IMR-90 (cell line): ENCODE results near the gene ANTXRL. TPM values are rescaled to one million over a fixed set of nuclear protein-coding genes. Genes with fewer than 3 reads are reported as not detected.

Source experiments
- ATAC-seq: fragments of 200-7000 bp; cut with Tn5 transposase; 2 replicates; pipeline ENCODE4 v1.9.1; 2020; ENCODE audit warnings: low read depth, mild to moderate bottlenecking, moderate library complexity
- BruUV-seq: library from RNA; stranded (reverse); fragments of 400-500 nt; replicated peaks from 2 replicates; lab custom pipeline; 2021; lab: Mats Ljungman, UMichigan
- CTCF ChIA-PET: fragments of 300-600 bp; formaldehyde crosslinking; extraction: SDS; loops from one replicate; lab custom pipeline; 2021; ENCODE audit warnings: antibody characterized with exemption; lab: Yijun Ruan, JAX
- POLR2A ChIA-PET: fragments of 300-600 bp; sonication (Branson Sonifier 250); formaldehyde crosslinking; loops from one replicate; lab custom pipeline; 2022; ENCODE audit warnings: antibody characterized with exemption; ENCODE audit not compliant: unreplicated experiment; lab: Charles Lee
- DNase-seq: peaks from one replicate; pipeline ENCODE4 v3.0.0; 2013
- H2AFZ ChIP-seq: replicated peaks from 2 replicates; pipeline ENCODE3; 2013; ENCODE audit warnings: low read length, mild to moderate bottlenecking; ENCODE audit not compliant: poor library complexity
- H2AK5ac ChIP-seq: 2 replicates; pipeline ENCODE4 v1.6.1; 2013; ENCODE audit warnings: low read depth, low read length, inconsistent platforms
- H2AK9ac ChIP-seq: replicated peaks from 2 replicates; pipeline ENCODE3; 2013; ENCODE audit warnings: mild to moderate bottlenecking, low read depth, low read length, moderate library complexity; ENCODE audit not compliant: poor library complexity
- H2BK120ac ChIP-seq: 2 replicates; pipeline ENCODE4 v1.6.1; 2013; ENCODE audit warnings: low read depth, low read length, inconsistent platforms
- H2BK15ac ChIP-seq: 3 replicates; pipeline ENCODE4 v1.6.1; 2013; ENCODE audit warnings: low read depth, low read length, inconsistent platforms
- H2BK20ac ChIP-seq: 2 replicates; pipeline ENCODE4 v1.6.1; 2013; ENCODE audit warnings: low read depth, mild to moderate bottlenecking, inconsistent platforms, low read length, moderate library complexity
- H2BK5ac ChIP-seq: 2 replicates; pipeline ENCODE4 v1.6.1; 2013; ENCODE audit warnings: mild to moderate bottlenecking, low read depth, low read length, inconsistent platforms; ENCODE audit not compliant: poor library complexity, severe bottlenecking
- H3K14ac ChIP-seq: replicated peaks from 2 replicates; pipeline ENCODE4 v1.6.1; 2013; ENCODE audit warnings: low read depth, low read length, inconsistent platforms
- H3K18ac ChIP-seq: 2 replicates; pipeline ENCODE4 v1.6.1; 2013; ENCODE audit warnings: low read depth, low read length, control low read depth
- H3K23ac ChIP-seq: 2 replicates; pipeline ENCODE4 v1.6.1; 2013; ENCODE audit warnings: low read depth, low read length, inconsistent platforms
- H3K27ac ChIP-seq: 2 replicates; pipeline ENCODE4 v1.5.1; 2013; ENCODE audit warnings: mild to moderate bottlenecking, control low read depth, low read length; ENCODE audit not compliant: insufficient read depth
- H3K27me3 ChIP-seq: 2 replicates; pipeline ENCODE4 v1.6.1; 2013; ENCODE audit warnings: low read length; ENCODE audit not compliant: control insufficient read depth, insufficient read depth
- H3K36me3 ChIP-seq: 2 replicates; pipeline ENCODE4 v1.6.1; 2013; ENCODE audit warnings: low read length, mixed read lengths; ENCODE audit not compliant: control insufficient read depth, insufficient read depth
- H3K4ac ChIP-seq: 2 replicates; pipeline ENCODE4 v1.6.1; 2013; ENCODE audit warnings: low read depth, low read length, inconsistent platforms
- H3K4me1 ChIP-seq: 2 replicates; pipeline ENCODE4 v1.6.1; 2013; ENCODE audit warnings: low read length, mixed read lengths; ENCODE audit not compliant: control insufficient read depth, insufficient read depth
- H3K4me2 ChIP-seq: 2 replicates; pipeline ENCODE4 v1.6.1; 2013; ENCODE audit warnings: low read depth, mild to moderate bottlenecking, control low read depth, low read length, moderate library complexity
- H3K4me3 ChIP-seq: 2 replicates; pipeline ENCODE4 v1.5.1; 2013; ENCODE audit warnings: low read depth, mild to moderate bottlenecking, control low read depth, low read length, moderate library complexity; ENCODE audit not compliant: insufficient read depth
- H3K56ac ChIP-seq: 2 replicates; pipeline ENCODE4 v1.6.1; 2013; ENCODE audit warnings: low read length, inconsistent platforms; ENCODE audit not compliant: insufficient read depth; ENCODE audit errors: extremely low read depth
- H3K79me1 ChIP-seq, 2 experiments: 2 replicates each; pipeline ENCODE4 v1.6.1; 2013; ENCODE audit warnings: low read length in 2 of 2, inconsistent platforms in 1 of 2, low read depth in 1 of 2
- H3K9ac ChIP-seq: 2 replicates; pipeline ENCODE4 v1.6.1; 2013; ENCODE audit warnings: low read depth, low read length, control low read depth
- H3K9me1 ChIP-seq: 2 replicates; pipeline ENCODE4 v1.6.1; 2013; ENCODE audit warnings: low read length, inconsistent platforms; ENCODE audit not compliant: insufficient read depth
- H3K9me3 ChIP-seq: 2 replicates; pipeline ENCODE4 v1.6.1; 2013; ENCODE audit warnings: low read length; ENCODE audit not compliant: control insufficient read depth, insufficient read depth
- H4K20me1 ChIP-seq: 2 replicates; pipeline ENCODE4 v1.6.1; 2013; ENCODE audit warnings: low read length, inconsistent platforms; ENCODE audit not compliant: insufficient read depth
- H4K5ac ChIP-seq: 2 replicates; pipeline ENCODE4 v1.6.1; 2013; ENCODE audit warnings: mild to moderate bottlenecking, low read depth, low read length, control low read depth
- H4K8ac ChIP-seq, 2 experiments: 2 replicates each; pipeline ENCODE4 v1.6.1; 2013; ENCODE audit warnings: low read depth in 2 of 2, low read length in 2 of 2, control low read depth in 1 of 2, inconsistent platforms in 1 of 2
- H4K91ac ChIP-seq: 2 replicates; pipeline ENCODE4 v1.6.1; 2013; ENCODE audit warnings: low read depth, low read length, inconsistent platforms; ENCODE audit not compliant: insufficient read depth
- BHLHE40 ChIP-seq: fragments of 150-350 bp; IDR thresholded peaks from 2 replicates; pipeline ENCODE4 v1.6.1; 2016; ENCODE audit warnings: mild to moderate bottlenecking, low read depth, low read length
- CEBPB ChIP-seq: IDR thresholded peaks from 2 replicates; pipeline ENCODE4 v1.6.1; 2012; ENCODE audit warnings: low read depth, low read length, improper control_type of control experiment
- CHD1 ChIP-seq: IDR thresholded peaks from 2 replicates; pipeline ENCODE4 v1.6.1; 2012; ENCODE audit warnings: low read depth, low read length, improper control_type of control experiment
- CTCF ChIP-seq: conservative IDR thresholded peaks from 2 replicates; pipeline ENCODE4 v1.5.1; 2012; ENCODE audit warnings: mild to moderate bottlenecking, low read depth, low read length, improper control_type of control experiment
- ELK1 ChIP-seq: fragments of 150-350 bp; IDR thresholded peaks from 2 replicates; pipeline ENCODE4 v1.6.1; 2016; ENCODE audit warnings: low read depth, mild to moderate bottlenecking, low read length, moderate library complexity, borderline replicate concordance
- FOS ChIP-seq: fragments of 150-350 bp; IDR thresholded peaks from 2 replicates; pipeline ENCODE4 v1.6.1; 2016; ENCODE audit warnings: low read depth, low read length
- MAFK ChIP-seq: IDR thresholded peaks from 2 replicates; pipeline ENCODE4 v1.6.1; 2012; ENCODE audit warnings: low read depth, low read length, improper control_type of control experiment
- MAZ ChIP-seq: IDR thresholded peaks from 2 replicates; pipeline ENCODE4 v1.6.1; 2012; ENCODE audit warnings: low read depth, mild to moderate bottlenecking, low read length, improper control_type of control experiment, moderate library complexity, borderline replicate concordance
- MXI1 ChIP-seq: IDR thresholded peaks from 2 replicates; pipeline ENCODE4 v1.6.1; 2012; ENCODE audit warnings: low read depth, mild to moderate bottlenecking, low read length, moderate library complexity, borderline replicate concordance
- NFE2L2 ChIP-seq: fragments of 150-350 bp; IDR thresholded peaks from 2 replicates; pipeline ENCODE4 v1.6.1; 2016; ENCODE audit warnings: low read depth, mild to moderate bottlenecking, low read length
- POLR2A ChIP-seq: IDR thresholded peaks from 2 replicates; pipeline ENCODE4 v1.6.1; 2012; ENCODE audit warnings: mild to moderate bottlenecking, low read depth, low read length
- RAD21 ChIP-seq: IDR thresholded peaks from 2 replicates; pipeline ENCODE4 v1.6.1; 2012; ENCODE audit warnings: low read length, improper control_type of control experiment
- RCOR1 ChIP-seq: IDR thresholded peaks from 2 replicates; pipeline ENCODE4 v1.6.1; 2012; ENCODE audit warnings: mild to moderate bottlenecking, low read length, improper control_type of control experiment; ENCODE audit not compliant: insufficient replicate concordance
- RFX5 ChIP-seq: IDR thresholded peaks from 2 replicates; pipeline ENCODE4 v1.8.0; 2012; ENCODE audit warnings: low read depth, mild to moderate bottlenecking, low read length, moderate library complexity
- SMC3 ChIP-seq: fragments of 150-350 bp; IDR thresholded peaks from 2 replicates; pipeline ENCODE4 v1.6.1; 2016; ENCODE audit warnings: low read depth, mild to moderate bottlenecking, antibody characterized with exemption, low read length, moderate library complexity
- USF2 ChIP-seq: fragments of 150-350 bp; IDR thresholded peaks from 2 replicates; pipeline ENCODE4 v1.6.1; 2017; ENCODE audit warnings: mild to moderate bottlenecking, antibody characterized with exemption, low read length, low read depth
- WGBS, 2 experiments: methylation state at CpG; one replicate each; pipeline versions ENCODE4 v1.1.5 to v1.1.7; 2013; ENCODE audit warnings: missing lambda C conversion rate in 2 of 2; ENCODE audit not compliant: insufficient read length in 1 of 2; ENCODE audit errors: extremely low coverage in 2 of 2; 5-methylcytosine and 5-hydroxymethylcytosine counted together
- dilution Hi-C: fragments of 300-500 bp; cut with HindIII; formaldehyde crosslinking; loops from one replicate; pipeline ENCODE4 v1.14.3; 2018; ENCODE audit warnings: low sequenced_read_pairs; ENCODE audit not compliant: unreplicated experiment
- in situ Hi-C: fragments of 300-500 bp; cut with MboI; formaldehyde crosslinking; loops from 3 replicates; pipeline ENCODE4 v1.14.3; 2019; ENCODE audit warnings: low sequenced_read_pairs, inconsistent platforms, mixed read lengths
- intact Hi-C: fragments of 100-400 bp; cut with micrococcal nuclease; formaldehyde crosslinking; loops from 2 replicates; pipeline ENCODE4 v1.10.0; 2022
- polyA plus RNA-seq, 3 experiments: library from polyadenylated mRNA; depleted of rRNA; stranded (reverse); fragments of >200 nt; gene quantifications; 2 replicates each; pipeline ENCODE4 v1.2.3, GENCODE V29; 2012; ENCODE audit warnings: low replicate concordance in 1 of 3
- total RNA-seq: library from RNA; depleted of rRNA; stranded (reverse); fragments of >200 nt; gene quantifications from 2 replicates; pipeline ENCODE4 v1.2.3, GENCODE V29; 2012

ANTXRL gene
- total and polyA plus RNA-seq, 2 of the 4 experiments (the other 2 are of a cell fraction): not detected

GRCh38 chr10:46272863-46273415 is 13.9 kb upstream of the ANTXRL start:
- no peak overlapping the region for H2AK5ac ChIP-seq
- H3K9me3 ChIP-seq: no peaks in the 10 kb centered on the region
- intact Hi-C loops (no loop called here), in situ Hi-C loops (no loop called here), dilution Hi-C loops (no loop called here)
- H3K56ac ChIP-seq: no peak overlapping the region
- POLR2A ChIA-PET: no interaction called here
- H3K27ac ChIP-seq: no peak overlapping the region
- CTCF ChIA-PET: no interaction called here
- H4K91ac ChIP-seq: no peak overlapping the region
- no peaks in the 10 kb centered on the region for H3K4me1 ChIP-seq
- H3K9ac ChIP-seq: no peak overlapping the region
- H3K4ac ChIP-seq: no peak overlapping the region
- H2BK20ac ChIP-seq: no peak overlapping the region
- H3K14ac ChIP-seq: no peak overlapping the region
- H2BK120ac ChIP-seq: no peak overlapping the region
- H3K4me3 ChIP-seq: no peak overlapping the region
- no peaks in the 10 kb centered on the region for H3K79me1 ChIP-seq
- no peak overlapping the region for H2AK9ac ChIP-seq
- BruUV-seq: no TSS peak
- peaks cover 5% of the 10 kb centered on the region for H3K27me3 ChIP-seq
- H3K4me2 ChIP-seq: no peak overlapping the region
- H4K5ac ChIP-seq: no peak overlapping the region
- H2AFZ ChIP-seq: no peak overlapping the region
- 75% methylated on average over 2 of the region's 4 CpGs; no CpG with 5 or more reads in 1 of the 2 experiments for WGBS, 2 experiments
- H3K23ac ChIP-seq: no peak overlapping the region
- TF ChIP-seq POLR2A: no peak
- no peak for TF ChIP-seq ELK1
- TF ChIP-seq CTCF: no peak
- no peak for TF ChIP-seq RAD21
- TF ChIP-seq MXI1: no peak
- TF ChIP-seq NFE2L2: no peak
- no peak for TF ChIP-seq USF2
- no peak for TF ChIP-seq MAZ
- TF ChIP-seq RCOR1: no peak
- no peak for TF ChIP-seq MAFK
- no peak for TF ChIP-seq SMC3
- TF ChIP-seq BHLHE40: no peak
- no peak for TF ChIP-seq FOS
- no peak for TF ChIP-seq CHD1
- no peak for TF ChIP-seq CEBPB
- TF ChIP-seq RFX5: no peak
- H3K36me3 ChIP-seq: no peaks in the 10 kb centered on the region
- H4K20me1 ChIP-seq: no peaks in the 10 kb centered on the region
- H3K18ac ChIP-seq: no peak overlapping the region
- no peak for ATAC-seq
- H3K9me1 ChIP-seq: 0 out of 2 replicates have a peak, but pooled peaks cover 2% of the 10 kb centered on the region
- no peak overlapping the region for H2BK5ac ChIP-seq
- no peak overlapping the region for H2BK15ac ChIP-seq
- DNase-seq: no peak
- no peak overlapping the region for H4K8ac ChIP-seq
